NCI-H2081 treated with DMSO at 0.1 percent for 48 hours (cell line): ENCODE results near the gene CACNG4.

Experiments
- DNase-seq: peaks from one replicate; lab custom pipeline; 2025; lab: John Stamatoyannopoulos, UW

Gene CACNG4

GRCh38 chr17:66963909-66964771 lies at the start of gene CACNG4:
CACNG4 (plus strand) TSS chr17:66964707; CDS start chr17:66964912, 205 bp downstream.
- DNase-seq = no peak

GRCh38 chr17:66915204-66915611 lies 49.3 kb upstream of the CACNG4 start:
- no peak for DNase-seq

- DNase-seq = no peak
Measured at GRCh38 chr17:66915792-66916191, 48.7 kb upstream of the CACNG4 start.

GRCh38 chr17:66916946-66917345 lies 47.6 kb upstream of the CACNG4 start:
- DNase-seq = no peak

GRCh38 chr17:66918896-66919295 lies 45.6 kb upstream of the CACNG4 start:
- DNase-seq = no peak

- DNase-seq = no peak
Measured at GRCh38 chr17:66920435-66920834, 44.1 kb upstream of the CACNG4 start.

- DNase-seq = no peak
Measured at GRCh38 chr17:66920950-66921349, 43.6 kb upstream of the CACNG4 start.

GRCh38 chr17:66923886-66924285 lies 40.6 kb upstream of the CACNG4 start:
- DNase-seq = no peak

- DNase-seq = peak; percentile 68
Measured at GRCh38 chr17:66925811-66926500, 38.6 kb upstream of the CACNG4 start.

- no peak for DNase-seq
Measured at GRCh38 chr17:66928949-66929348, 35.6 kb upstream of the CACNG4 start.

- DNase-seq = no peak
Measured at GRCh38 chr17:66929591-66929990, 34.9 kb upstream of the CACNG4 start.

- DNase-seq = no peak
Measured at GRCh38 chr17:66930933-66931332, 33.6 kb upstream of the CACNG4 start.

- no peak for DNase-seq
Measured at GRCh38 chr17:66932311-66932710, 32.2 kb upstream of the CACNG4 start.

GRCh38 chr17:66934040-66934439 lies 30.5 kb upstream of the CACNG4 start:
- no peak for DNase-seq

- DNase-seq = no peak
Measured at GRCh38 chr17:66935717-66936116, 28.8 kb upstream of the CACNG4 start.

- DNase-seq = no peak
Measured at GRCh38 chr17:66938656-66939055, 25.9 kb upstream of the CACNG4 start.

GRCh38 chr17:66939461-66940114 lies 24.9 kb upstream of the CACNG4 start:
- DNase-seq = no peak

- DNase-seq = no peak
Measured at GRCh38 chr17:66941249-66941648, 23.3 kb upstream of the CACNG4 start.

- no peak for DNase-seq
Measured at GRCh38 chr17:66941773-66942450, 22.6 kb upstream of the CACNG4 start.

- no peak for DNase-seq
Measured at GRCh38 chr17:66942451-66943264, 21.8 kb upstream of the CACNG4 start.

GRCh38 chr17:66943484-66943883 lies 21.0 kb upstream of the CACNG4 start:
- no peak for DNase-seq
